Body of pancreas (tissue), 4 donors: ENCODE data around the gene PEX6.

Source experiments
- CTCF ChIP-seq, 7 experiments: fragments of 450-650 bp in 4 of 7; fragments of 200-600 bp in 3 of 7; sonication (generic) in 3 of 7; IDR thresholded peaks; one replicate each; pipeline ENCODE4 v1.5.1; 2016 to 2019; ENCODE audit warnings: antibody characterized with exemption in 7 of 7
- POLR2A ChIP-seq, 3 donors: fragments of 450-650 bp; IDR thresholded peaks; one replicate each; pipeline ENCODE4 v1.6.1; 2016; ENCODE audit warnings: antibody characterized with exemption in 3 of 3, mild to moderate bottlenecking in 2 of 3

DNA sequence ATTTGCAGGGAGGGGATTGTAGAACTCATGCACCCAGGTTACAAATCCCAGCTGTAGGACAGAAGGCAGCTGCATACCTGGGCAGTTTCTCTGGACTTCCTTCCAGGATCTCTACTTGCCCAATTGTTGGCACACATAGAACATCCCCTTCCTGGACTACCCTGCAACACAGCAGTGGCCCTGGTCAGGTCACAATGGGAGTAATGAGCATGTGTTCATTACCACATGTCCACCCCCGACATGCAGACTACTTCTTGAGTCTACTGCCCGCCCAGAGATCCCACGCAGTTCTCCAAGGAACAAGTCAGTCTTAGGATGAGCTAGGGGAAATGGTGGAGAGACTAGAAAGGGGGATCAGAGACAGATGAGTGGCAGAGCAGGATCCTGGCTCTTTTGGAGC is 5.1 kb downstream of the PEX6 start:
- no peak for TF ChIP-seq POLR2A (IDR thresholded peaks at IDR 0.05)
- no peak for TF ChIP-seq CTCF (IDR thresholded peaks at IDR 0.05)
